PC-9 (cell line): ENCODE data around the gene PDE7B. TPM values are rescaled to one million over a fixed set of nuclear protein-coding genes. Genes with fewer than 3 reads are reported as not detected.

Experiments used
- BruUV-seq: library from RNA; stranded (reverse); fragments of 400-500 nt; replicated peaks from 2 replicates; lab custom pipeline; 2021; lab: Mats Ljungman, UMichigan
- CTCF ChIA-PET: fragments of 300-600 bp; sonication (Branson Sonifier 250); formaldehyde crosslinking; loops from one replicate; lab custom pipeline; 2022; ENCODE audit warnings: antibody characterized with exemption; lab: Charles Lee
- POLR2A ChIA-PET: fragments of 300-600 bp; sonication (Branson Sonifier 250); formaldehyde crosslinking; loops from one replicate; lab custom pipeline; 2022; ENCODE audit warnings: antibody characterized with exemption; ENCODE audit not compliant: unreplicated experiment; lab: Charles Lee
- DNase-seq, 2 experiments: peaks; one replicate each; pipeline versions ENCODE4 v3.0.0 to v3.0.0-alpha.2; 2015 to 2022; ENCODE audit warnings: mixed read lengths in 1 of 2
- H2AFZ ChIP-seq: fragments of 200-600 bp; sonication (generic); 2 replicates; pipeline ENCODE4 v1.8.1; 2017; ENCODE audit warnings: antibody characterized with exemption
- H3F3A ChIP-seq: fragments of 200-600 bp; sonication (generic); 2 replicates; pipeline ENCODE4 v1.8.1; 2017; ENCODE audit warnings: antibody characterized with exemption, mild to moderate bottlenecking, low read depth; ENCODE audit not compliant: insufficient read depth
- H3K27ac ChIP-seq: fragments of 200-600 bp; sonication (generic); 2 replicates; pipeline ENCODE4 v1.6.1; 2016; ENCODE audit warnings: mixed run types
- H3K27me3 ChIP-seq: fragments of 200-600 bp; sonication (generic); 2 replicates; pipeline ENCODE4 v1.6.1; 2016; ENCODE audit warnings: low read depth, mixed run types; ENCODE audit not compliant: insufficient read depth
- H3K36me3 ChIP-seq: fragments of 200-600 bp; sonication (generic); 2 replicates; pipeline ENCODE4 v1.6.1; 2016; ENCODE audit warnings: low read depth, mixed run types
- H3K4me1 ChIP-seq: fragments of 200-600 bp; sonication (generic); replicated peaks from 2 replicates; pipeline ENCODE4 v1.6.1; 2016; ENCODE audit warnings: mixed run types; ENCODE audit not compliant: insufficient read depth
- H3K4me2 ChIP-seq: fragments of 200-600 bp; sonication (generic); 2 replicates; pipeline ENCODE4 v1.6.1; 2017; ENCODE audit warnings: mixed run types
- H3K4me3 ChIP-seq: fragments of 200-600 bp; sonication (generic); 2 replicates; pipeline ENCODE4 v1.6.1; 2016; ENCODE audit warnings: mixed run types
- H3K79me2 ChIP-seq: fragments of 200-600 bp; sonication (generic); 2 replicates; pipeline ENCODE4 v1.6.1; 2017; ENCODE audit warnings: low read depth, mixed run types
- H3K9me2 ChIP-seq: fragments of 200-600 bp; sonication (generic); 2 replicates; pipeline ENCODE4 v1.8.1; 2017; ENCODE audit warnings: mild to moderate bottlenecking; ENCODE audit not compliant: insufficient read depth
- H3K9me3 ChIP-seq: fragments of 200-600 bp; sonication (generic); 2 replicates; pipeline ENCODE4 v1.8.1; 2016; ENCODE audit warnings: low read depth; ENCODE audit not compliant: insufficient read depth
- H4K20me1 ChIP-seq: fragments of 200-600 bp; sonication (generic); 2 replicates; pipeline ENCODE4 v1.8.1; 2017; ENCODE audit not compliant: insufficient read depth
- CTCF ChIP-seq: fragments of 200-600 bp; sonication (generic); conservative IDR thresholded peaks from 2 replicates; pipeline ENCODE4 v1.6.1; 2017; ENCODE audit warnings: mixed run types, antibody characterized with exemption, mild to moderate bottlenecking, moderate library complexity
- EZH2 ChIP-seq: fragments of 200-600 bp; sonication (generic); IDR thresholded peaks from 2 replicates; pipeline ENCODE4 v1.8.0; 2017; ENCODE audit warnings: antibody characterized with exemption, low read depth
- intact Hi-C: fragments of 100-400 bp; cut with micrococcal nuclease; formaldehyde crosslinking; loops from one replicate; pipeline ENCODE4 v1.10.0; 2022; ENCODE audit not compliant: unreplicated experiment
- total RNA-seq: library from RNA; stranded (reverse); gene quantifications from 2 replicates; pipeline ENCODE4 v1.2.3, GENCODE V29; 2021

Gene PDE7B
- total RNA-seq, 1 experiment from 2014 or later = 0.31 TPM

- H2AFZ ChIP-seq = no peak overlapping the region
- H4K20me1 ChIP-seq = no peaks in the 10 kb centered on the region
- no peaks in the 10 kb centered on the region for H3K27me3 ChIP-seq
- no peaks in the 10 kb centered on the region for H3K4me1 ChIP-seq
- no peaks in the 10 kb centered on the region; the same call in 1 of the 2 replicates for H3K9me2 ChIP-seq
- POLR2A ChIA-PET = no interaction called here
- no peak overlapping the region for H3K27ac ChIP-seq
- H3K4me2 ChIP-seq = no peak overlapping the region
- no peak overlapping the region for H3K4me3 ChIP-seq
- TF ChIP-seq CTCF (no peak), EZH2 (no peak)
- H3K79me2 ChIP-seq = no peaks in the 10 kb centered on the region
- no TSS peak for BruUV-seq
- intact Hi-C loops = no loop called here
- DNase-seq = no peak
- CTCF ChIA-PET = no interaction called here
- H3K36me3 ChIP-seq = no peaks in the 10 kb centered on the region
- H3F3A ChIP-seq = no peaks in the 10 kb centered on the region
- H3K9me3 ChIP-seq = no peaks in the 10 kb centered on the region
Observed at GRCh38 chr6:135976585-135976984, 125.1 kb downstream of the PDE7B start.

- intact Hi-C loops = no loop called here
- TF ChIP-seq EZH2 (no peak), CTCF (no peak)
- H3K4me1 ChIP-seq = no peaks in the 10 kb centered on the region
- no peaks in the 10 kb centered on the region for H3F3A ChIP-seq
- no peaks in the 10 kb centered on the region for H3K27me3 ChIP-seq
- BruUV-seq = no TSS peak
- no peak overlapping the region for H3K27ac ChIP-seq
- DNase-seq = no peak
- H3K9me3 ChIP-seq = no peaks in the 10 kb centered on the region
- no peak overlapping the region for H3K4me2 ChIP-seq
- no peaks in the 10 kb centered on the region for H3K9me2 ChIP-seq
- no peaks in the 10 kb centered on the region for H3K79me2 ChIP-seq
- POLR2A ChIA-PET = no interaction called here
- H4K20me1 ChIP-seq = no peaks in the 10 kb centered on the region
- H3K36me3 ChIP-seq = no peaks in the 10 kb centered on the region
- H2AFZ ChIP-seq = no peak overlapping the region
- CTCF ChIA-PET = no interaction called here
- H3K4me3 ChIP-seq = no peak overlapping the region
Observed at GRCh38 chr6:135983093-135983492, 131.6 kb downstream of the PDE7B start.

- H3K79me2 ChIP-seq = no peaks in the 10 kb centered on the region
- H2AFZ ChIP-seq = no peak overlapping the region
- no peak for TF ChIP-seq CTCF
- TF ChIP-seq EZH2 = no peak
- CTCF ChIA-PET = no interaction called here
- no peaks in the 10 kb centered on the region for H3K9me2 ChIP-seq
- POLR2A ChIA-PET = no interaction called here
- H3F3A ChIP-seq = no peaks in the 10 kb centered on the region
- no peaks in the 10 kb centered on the region for H3K9me3 ChIP-seq
- no peaks in the 10 kb centered on the region for H3K4me1 ChIP-seq
- intact Hi-C loops = no loop called here
- no peaks in the 10 kb centered on the region for H3K27me3 ChIP-seq
- H4K20me1 ChIP-seq = no peaks in the 10 kb centered on the region
- BruUV-seq = no TSS peak
- H3K4me3 ChIP-seq = no peak overlapping the region
- no peak for DNase-seq
- H3K27ac ChIP-seq = no peak overlapping the region
- no peaks in the 10 kb centered on the region for H3K36me3 ChIP-seq
- H3K4me2 ChIP-seq = no peak overlapping the region
Observed at GRCh38 chr6:135983718-135984343, 132.3 kb downstream of the PDE7B start.
